ENCODE results near the gene XPR1. TPM values are rescaled to one million over a fixed set of nuclear protein-coding genes. Genes with fewer than 3 reads are reported as not detected.
A peak's percentile ranks its signal among the peaks of the same experiment; 100 is the strongest.

The XPR1 gene
- total RNA-seq, 1 donor from 2014 or later: 15.8 TPM

GRCh38 chr1:180884588-180885300, 252.9 kb downstream of the XPR1 start:
- no peak for DNase-seq (ENCODE audit: low spot score)

- DNase-seq (ENCODE audit: low spot score): no peak
Observed at GRCh38 chr1:180886338-180886737, 254.5 kb downstream of the XPR1 start.

GRCh38 chr1:180887841-180888240, 256.0 kb downstream of the XPR1 start:
- DNase-seq (ENCODE audit: low spot score): no peak

GRCh38 chr1:180888870-180889269, 257.0 kb downstream of the XPR1 start:
- no peak for DNase-seq (ENCODE audit: low spot score)

- DNase-seq (ENCODE audit: low spot score): no peak
Observed at GRCh38 chr1:180889325-180889724, 257.5 kb downstream of the XPR1 start.

- DNase-seq (ENCODE audit: low spot score): no peak
Observed at GRCh38 chr1:180892272-180892671, 260.4 kb downstream of the XPR1 start.

GRCh38 chr1:180892675-180893074, 260.9 kb downstream of the XPR1 start:
- DNase-seq (ENCODE audit: low spot score): no peak

- no peak for DNase-seq (ENCODE audit: low spot score)
Observed at GRCh38 chr1:180893614-180894013, 261.8 kb downstream of the XPR1 start.

GRCh38 chr1:180896161-180896560, 264.3 kb downstream of the XPR1 start:
- no peak for DNase-seq (ENCODE audit: low spot score)

GRCh38 chr1:180898441-180899219, 266.8 kb downstream of the XPR1 start:
- no peak for DNase-seq (ENCODE audit: low spot score)

- DNase-seq (ENCODE audit: low spot score): no peak
Observed at GRCh38 chr1:180899262-180899661, 267.4 kb downstream of the XPR1 start.

GRCh38 chr1:180901076-180901990, 269.5 kb downstream of the XPR1 start:
- no peak for DNase-seq (ENCODE audit: low spot score)

GRCh38 chr1:180902541-180902940, 270.7 kb downstream of the XPR1 start:
- DNase-seq (ENCODE audit: low spot score): no peak

- DNase-seq (ENCODE audit: low spot score): no peak
Observed at GRCh38 chr1:180905927-180906326, 274.1 kb downstream of the XPR1 start.

GRCh38 chr1:180906511-180906910, 274.7 kb downstream of the XPR1 start:
- DNase-seq (ENCODE audit: low spot score): no peak

GRCh38 chr1:180907313-180908055, 275.7 kb downstream of the XPR1 start:
- DNase-seq (ENCODE audit: low spot score): no peak

GRCh38 chr1:180908074-180908765, 276.4 kb downstream of the XPR1 start:
- DNase-seq (ENCODE audit: low spot score): peak; percentile 67

- DNase-seq (ENCODE audit: low spot score): peak; percentile 24
Observed at GRCh38 chr1:180909005-180909414, 277.2 kb downstream of the XPR1 start.

GRCh38 chr1:180909462-180909976, 277.7 kb downstream of the XPR1 start:
- no peak for DNase-seq (ENCODE audit: low spot score)

GRCh38 chr1:180911640-180912191, 279.9 kb downstream of the XPR1 start:
- peak; percentile 79 for DNase-seq (ENCODE audit: low spot score)
